ENCODE results near the gene GMIP.

GMIP gene

DNA sequence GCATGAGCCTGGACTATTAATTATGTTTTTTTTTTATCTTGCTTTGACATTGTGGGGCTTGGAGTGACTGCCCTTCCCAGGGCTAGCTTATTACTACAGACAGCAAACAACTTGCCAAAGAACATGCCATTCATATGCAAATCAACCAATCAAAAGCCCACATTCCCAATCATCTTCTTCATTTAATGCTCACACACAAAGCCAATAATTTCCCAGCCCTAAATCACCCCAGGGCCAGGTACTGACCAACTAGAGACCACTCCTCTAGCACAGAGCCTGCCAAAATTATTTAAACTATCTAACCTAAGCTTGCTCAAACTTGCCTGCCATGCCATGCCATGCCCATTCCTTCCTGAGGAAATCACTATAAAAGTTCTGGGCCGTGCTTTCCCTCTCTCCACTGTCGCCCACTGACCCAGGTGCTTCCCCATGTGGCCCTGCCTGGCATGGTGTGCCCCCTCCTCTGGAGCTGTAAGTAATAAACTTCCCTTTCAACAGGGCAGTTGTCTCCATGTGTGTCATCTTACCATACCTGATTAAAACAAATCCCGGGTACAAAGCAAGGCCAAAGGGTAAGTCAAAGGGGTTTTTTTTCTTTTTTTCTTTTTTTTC lies 40.6 kb downstream of the GMIP start:
- TF ChIP-seq TEAD4 (IDR thresholded peaks at IDR 0.05) (no peak), RAD21 (IDR thresholded peaks at IDR 0.05; ENCODE audit: low read depth) (no peak), CEBPB (IDR thresholded peaks at IDR 0.05) (no peak), EP300 (IDR thresholded peaks at IDR 0.05; ENCODE audit: borderline replicate concordance) (no peak), TCF12 (IDR thresholded peaks at IDR 0.05; ENCODE audit: low read depth) (no peak), YY1 (IDR thresholded peaks at IDR 0.05; ENCODE audit: low read depth) (no peak), CREB1 (IDR thresholded peaks at IDR 0.05; ENCODE audit: low read depth) (no peak), NFIC (IDR thresholded peaks at IDR 0.05) (no peak), ZBTB7A (IDR thresholded peaks at IDR 0.05; ENCODE audit: low read depth) (no peak)
- TF ChIP-seq, protein P1, sequence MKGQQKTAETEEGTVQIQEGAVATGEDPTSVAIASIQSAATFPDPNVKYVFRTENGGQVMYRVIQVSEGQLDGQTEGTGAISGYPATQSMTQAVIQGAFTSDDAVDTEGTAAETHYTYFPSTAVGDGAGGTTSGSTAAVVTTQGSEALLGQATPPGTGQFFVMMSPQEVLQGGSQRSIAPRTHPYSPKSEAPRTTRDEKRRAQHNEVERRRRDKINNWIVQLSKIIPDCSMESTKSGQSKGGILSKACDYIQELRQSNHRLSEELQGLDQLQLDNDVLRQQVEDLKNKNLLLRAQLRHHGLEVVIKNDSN (IDR thresholded peaks at IDR 0.05) = no peak

DNA sequence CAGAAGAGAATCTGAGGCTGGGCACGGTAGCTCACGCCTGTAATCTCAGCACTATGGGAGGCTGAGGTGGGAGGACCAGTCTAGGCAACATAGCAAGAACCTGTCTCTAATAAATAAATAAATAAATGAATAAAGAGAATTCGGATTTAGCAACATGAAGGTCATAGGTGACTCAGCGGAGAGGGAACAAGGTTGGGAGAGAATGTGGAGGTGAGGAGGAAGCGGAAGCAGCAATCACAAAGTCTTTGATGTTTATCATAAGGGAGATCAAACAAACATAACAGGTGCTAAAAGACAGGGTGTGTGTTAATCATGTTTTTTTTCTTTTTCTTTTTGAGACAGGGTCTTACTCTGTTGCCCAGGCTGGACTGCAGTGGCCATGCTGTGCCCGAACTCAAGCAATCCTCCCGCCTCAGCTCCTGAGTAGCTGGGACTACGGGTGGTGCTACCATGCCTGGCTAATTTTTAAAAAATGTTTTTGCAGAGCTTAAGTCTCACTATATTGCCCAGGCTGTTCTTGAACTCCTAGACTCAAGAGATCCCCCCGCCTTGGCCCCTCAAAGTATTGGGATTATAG lies 41.2 kb downstream of the GMIP start:
- TF ChIP-seq, protein P1 (IDR thresholded peaks at IDR 0.05) = no peak
- TF ChIP-seq, protein P2, sequence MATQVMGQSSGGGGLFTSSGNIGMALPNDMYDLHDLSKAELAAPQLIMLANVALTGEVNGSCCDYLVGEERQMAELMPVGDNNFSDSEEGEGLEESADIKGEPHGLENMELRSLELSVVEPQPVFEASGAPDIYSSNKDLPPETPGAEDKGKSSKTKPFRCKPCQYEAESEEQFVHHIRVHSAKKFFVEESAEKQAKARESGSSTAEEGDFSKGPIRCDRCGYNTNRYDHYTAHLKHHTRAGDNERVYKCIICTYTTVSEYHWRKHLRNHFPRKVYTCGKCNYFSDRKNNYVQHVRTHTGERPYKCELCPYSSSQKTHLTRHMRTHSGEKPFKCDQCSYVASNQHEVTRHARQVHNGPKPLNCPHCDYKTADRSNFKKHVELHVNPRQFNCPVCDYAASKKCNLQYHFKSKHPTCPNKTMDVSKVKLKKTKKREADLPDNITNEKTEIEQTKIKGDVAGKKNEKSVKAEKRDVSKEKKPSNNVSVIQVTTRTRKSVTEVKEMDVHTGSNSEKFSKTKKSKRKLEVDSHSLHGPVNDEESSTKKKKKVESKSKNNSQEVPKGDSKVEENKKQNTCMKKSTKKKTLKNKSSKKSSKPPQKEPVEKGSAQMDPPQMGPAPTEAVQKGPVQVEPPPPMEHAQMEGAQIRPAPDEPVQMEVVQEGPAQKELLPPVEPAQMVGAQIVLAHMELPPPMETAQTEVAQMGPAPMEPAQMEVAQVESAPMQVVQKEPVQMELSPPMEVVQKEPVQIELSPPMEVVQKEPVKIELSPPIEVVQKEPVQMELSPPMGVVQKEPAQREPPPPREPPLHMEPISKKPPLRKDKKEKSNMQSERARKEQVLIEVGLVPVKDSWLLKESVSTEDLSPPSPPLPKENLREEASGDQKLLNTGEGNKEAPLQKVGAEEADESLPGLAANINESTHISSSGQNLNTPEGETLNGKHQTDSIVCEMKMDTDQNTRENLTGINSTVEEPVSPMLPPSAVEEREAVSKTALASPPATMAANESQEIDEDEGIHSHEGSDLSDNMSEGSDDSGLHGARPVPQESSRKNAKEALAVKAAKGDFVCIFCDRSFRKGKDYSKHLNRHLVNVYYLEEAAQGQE (IDR thresholded peaks at IDR 0.05; ENCODE audit: low read depth) = no peak
- TF ChIP-seq YY1 (IDR thresholded peaks at IDR 0.05; ENCODE audit: low read depth) (no peak), EGR1 (IDR thresholded peaks at IDR 0.05) (no peak), FOXM1 (IDR thresholded peaks at IDR 0.05; ENCODE audit: borderline replicate concordance, low read depth) (no peak), TCF12 (IDR thresholded peaks at IDR 0.05; ENCODE audit: low read depth) (no peak), ZBTB7A (IDR thresholded peaks at IDR 0.05; ENCODE audit: low read depth) (no peak), RAD21 (IDR thresholded peaks at IDR 0.05; ENCODE audit: low read depth) (no peak), CEBPB (IDR thresholded peaks at IDR 0.05) (no peak), EP300 (IDR thresholded peaks at IDR 0.05; ENCODE audit: borderline replicate concordance) (no peak)
- TF ChIP-seq, protein P3, sequence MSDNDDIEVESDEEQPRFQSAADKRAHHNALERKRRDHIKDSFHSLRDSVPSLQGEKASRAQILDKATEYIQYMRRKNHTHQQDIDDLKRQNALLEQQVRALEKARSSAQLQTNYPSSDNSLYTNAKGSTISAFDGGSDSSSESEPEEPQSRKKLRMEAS (IDR thresholded peaks at IDR 0.05) = no peak

DNA sequence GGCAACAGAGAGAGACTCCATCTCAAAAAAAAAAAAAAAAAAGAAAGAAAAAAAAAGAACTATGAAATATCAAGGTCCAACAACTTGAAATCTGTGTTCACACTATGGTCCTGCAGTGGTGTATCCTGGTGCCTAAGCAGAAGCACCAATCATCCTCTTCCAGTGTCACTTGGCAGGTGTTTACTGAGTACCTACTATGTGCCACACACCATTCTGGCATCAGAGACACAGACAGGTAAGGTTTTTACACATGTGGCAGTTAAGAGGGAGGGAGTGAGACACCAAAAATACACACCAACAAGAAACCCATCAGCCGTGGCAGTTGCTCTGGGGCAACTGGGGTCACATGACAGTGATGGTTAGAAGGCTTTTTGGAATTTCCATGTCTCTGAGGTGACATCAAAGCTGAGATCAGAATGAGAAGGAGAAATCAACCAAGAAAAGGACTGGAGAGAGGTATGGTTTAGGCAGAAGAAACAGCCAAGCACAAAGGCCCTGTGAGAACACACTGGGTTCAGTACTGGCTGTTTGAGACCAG lies 42.6 kb downstream of the GMIP start:
- TF ChIP-seq EP300 (IDR thresholded peaks at IDR 0.05; ENCODE audit: borderline replicate concordance) = no peak

DNA sequence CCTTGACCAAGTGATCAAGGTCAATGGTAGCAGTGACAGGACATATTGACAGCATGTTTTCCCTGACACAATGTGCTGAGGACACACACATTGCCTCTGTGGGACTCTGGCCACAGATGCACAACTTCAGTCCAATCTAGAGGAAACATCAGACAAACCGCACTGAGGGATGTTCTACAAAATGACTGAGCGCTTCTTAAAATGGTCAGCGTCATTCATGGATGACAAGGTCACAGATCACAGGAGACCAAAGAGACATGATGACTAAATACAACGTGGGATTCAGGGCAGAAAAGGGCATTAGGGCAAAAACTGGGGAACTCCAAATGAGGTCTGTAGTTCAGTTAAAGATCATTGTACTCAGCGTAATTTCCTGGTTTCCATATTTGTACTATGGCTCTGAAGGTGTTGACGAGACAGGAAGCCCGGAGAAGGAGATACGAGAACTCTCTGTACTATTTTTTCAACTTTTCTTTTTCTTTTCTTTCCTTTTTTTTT lies 45.6 kb downstream of the GMIP start:
- TF ChIP-seq RAD21 (IDR thresholded peaks at IDR 0.05; ENCODE audit: low read depth) (no peak), CREB1 (IDR thresholded peaks at IDR 0.05; ENCODE audit: low read depth) (no peak), TCF12 (IDR thresholded peaks at IDR 0.05; ENCODE audit: low read depth) (no peak), EGR1 (IDR thresholded peaks at IDR 0.05) (no peak), CEBPB (IDR thresholded peaks at IDR 0.05) (no peak), FOXM1 (IDR thresholded peaks at IDR 0.05; ENCODE audit: borderline replicate concordance, low read depth) (no peak), TAF1 (IDR thresholded peaks at IDR 0.05; ENCODE audit: low read depth) (no peak), NFIC (IDR thresholded peaks at IDR 0.05) (no peak), YY1 (IDR thresholded peaks at IDR 0.05; ENCODE audit: low read depth) (no peak), ZBTB7A (IDR thresholded peaks at IDR 0.05; ENCODE audit: low read depth) (no peak), EP300 (IDR thresholded peaks at IDR 0.05; ENCODE audit: borderline replicate concordance) (no peak), TEAD4 (IDR thresholded peaks at IDR 0.05) (no peak)
- TF ChIP-seq, protein P2 (IDR thresholded peaks at IDR 0.05; ENCODE audit: low read depth) = no peak
- TF ChIP-seq, protein P1 (IDR thresholded peaks at IDR 0.05) = no peak
- TF ChIP-seq, protein P3 (IDR thresholded peaks at IDR 0.05) = no peak

DNA sequence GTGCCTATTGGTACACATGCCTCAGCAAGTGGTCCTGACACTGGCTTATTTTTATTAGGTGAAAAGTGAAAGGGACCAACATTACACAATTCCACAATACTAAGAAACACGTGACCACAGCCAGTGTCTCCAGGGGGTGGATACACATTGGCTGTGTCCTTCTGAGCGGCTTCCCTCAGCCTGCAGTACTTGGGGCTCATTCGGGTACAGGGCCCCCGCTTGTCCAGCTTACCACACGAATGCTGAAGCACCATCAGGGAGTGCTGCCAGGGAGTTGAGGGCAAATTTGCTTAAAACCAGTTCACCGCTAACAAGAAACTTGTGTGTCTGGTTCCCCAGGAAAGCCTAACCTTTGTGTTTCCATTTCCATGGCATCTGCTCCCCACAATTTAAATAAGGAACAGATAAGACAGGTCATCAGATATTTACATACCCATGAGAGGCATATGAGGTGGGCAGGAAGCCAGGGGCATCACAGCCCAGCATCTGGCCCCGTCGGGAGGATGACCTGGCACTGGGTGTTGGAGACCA lies 48.2 kb downstream of the GMIP start:
- TF ChIP-seq TEAD4 (IDR thresholded peaks at IDR 0.05) = no peak
- TF ChIP-seq CREB1 (IDR thresholded peaks at IDR 0.05; ENCODE audit: low read depth) = no peak
- TF ChIP-seq, protein P3 (IDR thresholded peaks at IDR 0.05) = no peak
- no peak for TF ChIP-seq YY1 (IDR thresholded peaks at IDR 0.05; ENCODE audit: low read depth)
- TF ChIP-seq, protein P1 (IDR thresholded peaks at IDR 0.05) = no peak
- TF ChIP-seq CEBPB (IDR thresholded peaks at IDR 0.05) = no peak
- no peak for TF ChIP-seq TCF12 (IDR thresholded peaks at IDR 0.05; ENCODE audit: low read depth)
- no peak for TF ChIP-seq ZBTB7A (IDR thresholded peaks at IDR 0.05; ENCODE audit: low read depth)
- TF ChIP-seq FOXM1 (IDR thresholded peaks at IDR 0.05; ENCODE audit: borderline replicate concordance, low read depth) = no peak
- TF ChIP-seq NFIC (IDR thresholded peaks at IDR 0.05) = no peak
- no peak for TF ChIP-seq TAF1 (IDR thresholded peaks at IDR 0.05; ENCODE audit: low read depth)
- no peak for TF ChIP-seq EP300 (IDR thresholded peaks at IDR 0.05; ENCODE audit: borderline replicate concordance)
- TF ChIP-seq RAD21 (IDR thresholded peaks at IDR 0.05; ENCODE audit: low read depth) = no peak
- TF ChIP-seq EGR1 (IDR thresholded peaks at IDR 0.05) = no peak
- TF ChIP-seq, protein P2 (IDR thresholded peaks at IDR 0.05; ENCODE audit: low read depth) = no peak

Data from Ishikawa (cell line).